Calu3 (cell line): ENCODE measurements around the gene AADAT. TPM values are rescaled to one million over a fixed set of nuclear protein-coding genes. Genes with fewer than 3 reads are reported as not detected.

ENCODE experiments used
- BruUV-seq: library from RNA; stranded (reverse); fragments of 400-500 nt; replicated peaks from 2 replicates; lab custom pipeline; 2021; lab: Mats Ljungman, UMichigan
- CTCF ChIA-PET: fragments of 300-600 bp; sonication (Branson Sonifier 250); formaldehyde crosslinking; loops from one replicate; lab custom pipeline; 2022; ENCODE audit warnings: antibody characterized with exemption; lab: Charles Lee
- DNase-seq: peaks from one replicate; pipeline ENCODE4 v3.0.0; 2022
- H3K27ac Mint-ChIP-seq: one replicate; pipeline ENCODE4 v1.8.0; 2022; ENCODE audit warnings: mixed read lengths; ENCODE audit not compliant: unreplicated experiment
- H3K27me3 Mint-ChIP-seq: one replicate; pipeline ENCODE4 v1.8.0; 2022; ENCODE audit warnings: mixed read lengths; ENCODE audit not compliant: unreplicated experiment
- H3K36me3 Mint-ChIP-seq: one replicate; pipeline ENCODE4 v1.8.0; 2022; ENCODE audit warnings: mild to moderate bottlenecking, moderate library complexity, mixed read lengths; ENCODE audit not compliant: insufficient read depth, unreplicated experiment
- H3K4me1 Mint-ChIP-seq: one replicate; pipeline ENCODE4 v1.8.0; 2022; ENCODE audit warnings: mild to moderate bottlenecking, low read depth, mixed read lengths; ENCODE audit not compliant: unreplicated experiment
- H3K4me3 Mint-ChIP-seq: one replicate; pipeline ENCODE4 v1.8.0; 2022; ENCODE audit warnings: mild to moderate bottlenecking, low read depth, moderate library complexity, mixed read lengths; ENCODE audit not compliant: unreplicated experiment
- H3K9me3 Mint-ChIP-seq: one replicate; pipeline ENCODE4 v1.8.0; 2022; ENCODE audit warnings: low read depth, mixed read lengths; ENCODE audit not compliant: unreplicated experiment
- intact Hi-C: fragments of 100-400 bp; cut with micrococcal nuclease; formaldehyde crosslinking; loops from one replicate; pipeline ENCODE4 v1.10.0; 2022; ENCODE audit not compliant: unreplicated experiment
- total RNA-seq: library from RNA; stranded (reverse); gene quantifications from 2 replicates; pipeline ENCODE4 v1.2.3, GENCODE V29; 2022
- TF ChIP-seq, protein P1 (sequence below): fragments of 200-600 bp; IDR thresholded peaks from one replicate; pipeline ENCODE4 v1.8.0; 2022; ENCODE audit warnings: antibody characterized with exemption; ENCODE audit not compliant: unreplicated experiment

Gene AADAT
- total RNA-seq, 1 experiment from 2014 or later, result 13.8 TPM

DNA sequence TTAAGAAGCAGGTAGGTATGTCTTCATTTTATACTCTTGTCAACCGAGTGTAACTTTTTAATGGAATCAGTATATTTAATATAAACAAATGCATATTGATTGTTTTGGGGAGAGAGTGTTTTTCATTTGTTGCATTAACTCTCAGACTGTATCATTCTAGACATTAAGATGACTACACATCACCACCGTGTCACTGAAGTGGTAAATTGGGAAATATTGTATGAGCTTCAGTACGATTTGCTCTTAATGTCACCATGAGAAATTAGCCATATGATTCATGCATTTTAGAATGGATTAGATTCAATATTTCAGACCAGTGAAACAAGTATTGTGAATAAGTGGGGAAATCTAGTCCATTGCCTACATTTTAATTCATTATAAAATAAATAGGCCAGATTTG is 53.9 kb downstream of the AADAT start:
- H3K36me3 Mint-ChIP-seq, result peaks cover 4% of the 10 kb centered on the region
- no peaks in the 10 kb centered on the region for H3K27me3 Mint-ChIP-seq
- no peak overlapping the region for H3K4me3 Mint-ChIP-seq
- intact Hi-C loops, result no loop called here
- no peaks in the 10 kb centered on the region for H3K4me1 Mint-ChIP-seq
- CTCF ChIA-PET, result no interaction called here
- no TSS peak for BruUV-seq
- DNase-seq, result no peak
- TF ChIP-seq, protein P1, sequence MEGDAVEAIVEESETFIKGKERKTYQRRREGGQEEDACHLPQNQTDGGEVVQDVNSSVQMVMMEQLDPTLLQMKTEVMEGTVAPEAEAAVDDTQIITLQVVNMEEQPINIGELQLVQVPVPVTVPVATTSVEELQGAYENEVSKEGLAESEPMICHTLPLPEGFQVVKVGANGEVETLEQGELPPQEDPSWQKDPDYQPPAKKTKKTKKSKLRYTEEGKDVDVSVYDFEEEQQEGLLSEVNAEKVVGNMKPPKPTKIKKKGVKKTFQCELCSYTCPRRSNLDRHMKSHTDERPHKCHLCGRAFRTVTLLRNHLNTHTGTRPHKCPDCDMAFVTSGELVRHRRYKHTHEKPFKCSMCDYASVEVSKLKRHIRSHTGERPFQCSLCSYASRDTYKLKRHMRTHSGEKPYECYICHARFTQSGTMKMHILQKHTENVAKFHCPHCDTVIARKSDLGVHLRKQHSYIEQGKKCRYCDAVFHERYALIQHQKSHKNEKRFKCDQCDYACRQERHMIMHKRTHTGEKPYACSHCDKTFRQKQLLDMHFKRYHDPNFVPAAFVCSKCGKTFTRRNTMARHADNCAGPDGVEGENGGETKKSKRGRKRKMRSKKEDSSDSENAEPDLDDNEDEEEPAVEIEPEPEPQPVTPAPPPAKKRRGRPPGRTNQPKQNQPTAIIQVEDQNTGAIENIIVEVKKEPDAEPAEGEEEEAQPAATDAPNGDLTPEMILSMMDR, result no peak
- H3K9me3 Mint-ChIP-seq, result no peaks in the 10 kb centered on the region
- H3K27ac Mint-ChIP-seq, result no peak overlapping the region

- TF ChIP-seq, protein P1, result no peak
- intact Hi-C loops, result no loop called here
- peaks cover 4% of the 10 kb centered on the region for H3K36me3 Mint-ChIP-seq
Measured at GRCh38 chr4:170035231-170035630, 54.5 kb downstream of the AADAT start.

DNA sequence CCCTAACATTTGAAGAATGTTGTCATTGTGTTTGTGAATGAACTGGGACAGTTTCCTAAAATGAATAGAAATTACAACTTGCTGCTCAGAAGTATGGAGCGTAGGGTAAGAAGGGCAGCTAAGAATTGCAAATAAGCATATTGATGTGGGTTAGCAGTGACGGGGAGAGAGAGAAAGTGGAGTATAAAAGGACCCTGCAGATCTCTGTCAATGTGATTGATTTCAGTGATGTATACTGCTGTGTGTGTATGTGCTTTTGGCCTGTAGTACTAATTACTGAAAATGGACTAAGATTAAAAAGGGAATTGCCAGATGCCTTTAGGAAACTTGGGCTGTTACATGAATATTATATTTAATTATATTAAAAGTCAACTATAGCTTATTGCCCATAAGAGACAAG is 55.8 kb downstream of the AADAT start:
- Mint-ChIP-seq H3K4me3 (no peak overlapping the region), H3K27ac (no peak overlapping the region), H3K9me3 (peaks cover 3% of the 10 kb centered on the region), H3K27me3 (peaks cover 9% of the 10 kb centered on the region), H3K36me3 (peaks cover 4% of the 10 kb centered on the region), H3K4me1 (peaks cover 10% of the 10 kb centered on the region)
- no peak for DNase-seq
- CTCF ChIA-PET, result no interaction called here
- intact Hi-C loops, result no loop called here
- BruUV-seq, result no TSS peak
- TF ChIP-seq, protein P1, result no peak

More at GRCh38 chr4:170035231-170035630, 54.5 kb downstream of the AADAT start:
- CTCF ChIA-PET, result no interaction called here
- Mint-ChIP-seq H3K4me3 (no peak overlapping the region), H3K27ac (no peak overlapping the region), H3K9me3 (no peaks in the 10 kb centered on the region), H3K4me1 (no peaks in the 10 kb centered on the region), H3K27me3 (no peaks in the 10 kb centered on the region)
- DNase-seq, result no peak
- no TSS peak for BruUV-seq

DNA sequence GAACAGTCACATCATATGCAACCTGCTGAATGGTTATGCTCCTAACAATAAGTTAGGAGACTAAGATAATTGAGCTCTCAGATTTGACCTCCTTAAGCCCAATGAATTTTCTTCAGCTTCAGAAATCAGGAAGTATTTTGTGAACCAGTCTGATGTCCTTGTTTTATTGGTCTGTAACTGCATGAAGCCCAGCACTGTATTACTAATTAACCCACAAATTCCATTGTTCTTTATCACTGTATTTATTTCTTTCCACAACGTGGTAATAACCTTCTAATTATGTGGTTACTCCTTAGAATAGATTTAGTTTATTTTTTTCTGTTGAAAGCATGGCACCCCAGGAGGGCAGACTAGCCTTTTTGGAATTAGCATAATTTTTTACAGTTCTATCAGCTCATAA is 59.6 kb downstream of the AADAT start:
- CTCF ChIA-PET, result interaction anchor here (0.6 kb wide), 1 partner anchor 22 kb away, joined by 4 read pairs; no protein-coding TSS in a partner anchor
- BruUV-seq, result no TSS peak
- Mint-ChIP-seq H3K4me1 (peaks cover 10% of the 10 kb centered on the region), H3K36me3 (peaks cover 26% of the 10 kb centered on the region), H3K27me3 (peaks cover 13% of the 10 kb centered on the region), H3K9me3 (peaks cover 3% of the 10 kb centered on the region), H3K4me3 (no peak overlapping the region), H3K27ac (no peak overlapping the region)
- TF ChIP-seq, protein P1, result no peak
- intact Hi-C loops, result no loop called here
- DNase-seq, result no peak
